Measurements from ENCODE around the gene SC5D.

SC5D gene

DNA sequence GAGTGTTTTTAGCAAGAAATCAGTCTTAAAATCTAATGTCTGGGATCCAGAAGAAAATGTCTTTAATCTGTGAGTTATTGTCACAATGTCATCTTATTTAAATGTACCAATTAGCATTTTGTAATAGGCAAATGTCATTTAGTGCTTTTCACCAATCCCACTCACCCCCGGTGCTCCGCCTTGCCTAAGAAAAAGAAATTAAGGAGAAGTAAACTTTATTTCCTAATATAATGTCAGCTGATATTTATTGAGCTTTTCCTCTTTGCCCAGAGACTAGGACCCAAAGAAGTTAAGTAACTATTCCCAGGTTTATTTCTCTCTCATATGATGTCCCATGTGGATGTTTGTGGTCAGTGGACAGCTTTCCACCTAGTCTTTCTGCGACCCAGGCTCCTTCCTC lies 16.2 kb downstream of the SC5D start:
- Histone ChIP-seq H3K27me3 (ENCODE audit: control insufficient read depth in 1 of 2, insufficient read depth in 2 of 2, low read length in 2 of 2) (no peaks in the 10 kb centered on the region), H3K4me1 (ENCODE audit: control insufficient read depth in 1 of 2, insufficient read depth in 2 of 2, low read length in 2 of 2) (no peaks in the 10 kb centered on the region), H3K27ac (ENCODE audit: low read depth, low read length) (no peak overlapping the region), H3K4me3 (ENCODE audit: low read depth in 1 of 2, low read length in 2 of 2) (no peak overlapping the region), H3K36me3 (ENCODE audit: control insufficient read depth in 1 of 2, insufficient read depth in 2 of 2, low read length in 2 of 2) (peaks cover 22 to 43% of the 10 kb centered on the region in 2 donors), H3K9me3 (ENCODE audit: control insufficient read depth in 1 of 2, low read length in 2 of 2) (no peaks in the 10 kb centered on the region), H3K9ac (ENCODE audit: low read depth in 1 of 2, low read length in 2 of 2) (no peak overlapping the region)

DNA sequence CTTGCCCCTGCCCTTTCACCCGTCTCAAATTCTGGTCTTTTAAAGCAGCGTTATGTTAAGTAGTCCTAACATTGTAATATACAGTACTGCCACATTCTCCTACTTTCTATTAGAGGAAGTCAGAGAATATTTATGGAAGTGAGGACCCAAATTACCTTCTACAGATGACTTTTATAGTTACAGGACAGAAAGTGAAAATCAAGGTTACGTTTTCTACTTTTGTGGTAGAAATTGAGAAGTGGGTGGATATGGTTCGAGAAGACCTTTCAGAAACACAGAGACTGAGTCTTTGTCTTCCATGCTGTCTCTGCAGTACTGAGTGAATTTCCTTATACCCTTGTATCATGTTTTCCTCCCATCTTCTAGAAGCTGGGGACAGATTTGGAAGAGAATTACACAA lies 17.1 kb downstream of the SC5D start:
- no peaks in the 10 kb centered on the region for H3K4me1 ChIP-seq (ENCODE audit: control insufficient read depth in 1 of 2, insufficient read depth in 2 of 2, low read length in 2 of 2)
- H3K9me3 ChIP-seq (ENCODE audit: control insufficient read depth in 1 of 2, low read length in 2 of 2), result no peaks in the 10 kb centered on the region

DNA sequence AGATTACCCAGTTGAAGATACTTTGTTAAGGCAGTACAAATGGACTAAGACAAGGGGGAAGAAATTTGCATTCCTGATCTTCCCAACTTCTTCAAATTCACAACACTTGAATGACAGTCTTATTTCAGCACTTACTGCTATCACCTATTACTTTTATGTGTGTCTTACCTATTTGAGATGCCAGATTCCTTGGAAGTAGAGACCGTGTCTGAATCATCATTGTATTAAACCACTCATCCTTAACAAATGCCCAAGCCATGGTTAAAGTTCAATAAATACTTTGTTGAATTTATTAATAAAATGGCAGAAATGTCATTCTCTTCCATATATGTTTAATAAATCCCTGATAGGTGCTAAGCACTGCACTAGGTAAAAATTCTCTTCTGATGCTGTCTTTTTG lies 18.3 kb downstream of the SC5D start:
- Histone ChIP-seq H3K4me1 (ENCODE audit: control insufficient read depth in 1 of 2, insufficient read depth in 2 of 2, low read length in 2 of 2) (no peaks in the 10 kb centered on the region), H3K36me3 (ENCODE audit: control insufficient read depth in 1 of 2, insufficient read depth in 2 of 2, low read length in 2 of 2) (peaks cover 18 to 24% of the 10 kb centered on the region in 2 donors), H3K9me3 (ENCODE audit: control insufficient read depth in 1 of 2, low read length in 2 of 2) (no peaks in the 10 kb centered on the region), H3K27me3 (ENCODE audit: control insufficient read depth in 1 of 2, insufficient read depth in 2 of 2, low read length in 2 of 2) (no peaks in the 10 kb centered on the region), H3K27ac (ENCODE audit: low read depth, low read length) (no peak overlapping the region), H3K9ac (ENCODE audit: low read depth in 1 of 2, low read length in 2 of 2) (no peak overlapping the region), H3K4me3 (ENCODE audit: low read depth in 1 of 2, low read length in 2 of 2) (no peak overlapping the region)

More for the DNA sequence above, 17.1 kb downstream of the SC5D start:
- no peak overlapping the region for H3K27ac ChIP-seq (ENCODE audit: low read depth, low read length)
- no peaks in the 10 kb centered on the region for H3K27me3 ChIP-seq (ENCODE audit: control insufficient read depth in 1 of 2, insufficient read depth in 2 of 2, low read length in 2 of 2)
- peaks cover 20 to 37% of the 10 kb centered on the region in 2 donors for H3K36me3 ChIP-seq (ENCODE audit: control insufficient read depth in 1 of 2, insufficient read depth in 2 of 2, low read length in 2 of 2)
- H3K9ac ChIP-seq (ENCODE audit: low read depth in 1 of 2, low read length in 2 of 2), result no peak overlapping the region
- H3K4me3 ChIP-seq (ENCODE audit: low read depth in 1 of 2, low read length in 2 of 2), result no peak overlapping the region

DNA sequence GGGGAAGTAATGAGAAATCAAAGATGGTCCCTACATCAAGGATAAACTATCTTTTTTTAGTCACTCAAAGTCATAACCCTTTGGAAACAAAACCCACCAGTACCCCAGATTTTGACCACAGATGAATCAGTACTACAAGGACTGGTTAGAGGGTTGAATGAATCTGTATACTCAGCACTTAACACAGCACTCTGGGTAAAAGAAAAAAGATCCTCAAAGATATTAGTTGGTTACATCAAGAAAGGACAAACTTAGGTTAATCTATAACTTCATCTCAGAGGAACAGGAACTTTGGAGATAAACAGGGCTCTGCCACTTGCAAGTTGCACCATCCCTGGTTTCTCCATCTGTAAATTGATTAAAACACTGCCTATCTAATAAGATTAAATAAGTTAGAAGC lies 18.8 kb downstream of the SC5D start:
- Histone ChIP-seq H3K9ac (ENCODE audit: low read depth in 1 of 2, low read length in 2 of 2) (no peak overlapping the region), H3K27me3 (ENCODE audit: control insufficient read depth in 1 of 2, insufficient read depth in 2 of 2, low read length in 2 of 2) (no peaks in the 10 kb centered on the region), H3K36me3 (ENCODE audit: control insufficient read depth in 1 of 2, insufficient read depth in 2 of 2, low read length in 2 of 2) (peaks cover 15 to 21% of the 10 kb centered on the region in 2 donors), H3K9me3 (ENCODE audit: control insufficient read depth in 1 of 2, low read length in 2 of 2) (no peaks in the 10 kb centered on the region), H3K4me1 (ENCODE audit: control insufficient read depth in 1 of 2, insufficient read depth in 2 of 2, low read length in 2 of 2) (no peaks in the 10 kb centered on the region), H3K27ac (ENCODE audit: low read depth, low read length) (no peak overlapping the region), H3K4me3 (ENCODE audit: low read depth in 1 of 2, low read length in 2 of 2) (no peak overlapping the region)

DNA sequence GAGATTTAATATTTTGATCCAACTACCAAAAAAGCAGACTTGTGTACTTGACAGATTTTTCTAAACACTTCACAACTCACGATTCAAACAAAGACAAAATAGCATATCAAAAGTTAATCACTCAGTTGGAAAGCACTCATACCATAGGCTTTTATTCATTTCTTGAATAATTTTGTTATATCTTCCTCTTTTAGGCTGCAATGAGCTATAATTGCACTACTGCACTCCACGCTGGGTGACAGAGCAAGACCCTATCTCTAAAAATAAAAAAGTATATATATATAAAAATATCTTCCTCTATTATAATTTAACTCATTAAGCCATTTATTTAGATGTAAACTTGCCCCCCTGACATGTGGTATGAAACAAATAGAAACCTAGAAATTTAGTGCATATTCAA lies 19.9 kb downstream of the SC5D start:
- H3K4me1 ChIP-seq (ENCODE audit: control insufficient read depth in 1 of 2, insufficient read depth in 2 of 2, low read length in 2 of 2), result no peaks in the 10 kb centered on the region
- H3K36me3 ChIP-seq (ENCODE audit: control insufficient read depth in 1 of 2, insufficient read depth in 2 of 2, low read length in 2 of 2), result peaks cover 4 to 10% of the 10 kb centered on the region in 2 donors
- H3K4me3 ChIP-seq (ENCODE audit: low read depth in 1 of 2, low read length in 2 of 2), result no peak overlapping the region
- no peak overlapping the region for H3K9ac ChIP-seq (ENCODE audit: low read depth in 1 of 2, low read length in 2 of 2)
- no peaks in the 10 kb centered on the region for H3K9me3 ChIP-seq (ENCODE audit: control insufficient read depth in 1 of 2, low read length in 2 of 2)
- no peak overlapping the region for H3K27ac ChIP-seq (ENCODE audit: low read depth, low read length)
- H3K27me3 ChIP-seq (ENCODE audit: control insufficient read depth in 1 of 2, insufficient read depth in 2 of 2, low read length in 2 of 2), result no peaks in the 10 kb centered on the region

DNA sequence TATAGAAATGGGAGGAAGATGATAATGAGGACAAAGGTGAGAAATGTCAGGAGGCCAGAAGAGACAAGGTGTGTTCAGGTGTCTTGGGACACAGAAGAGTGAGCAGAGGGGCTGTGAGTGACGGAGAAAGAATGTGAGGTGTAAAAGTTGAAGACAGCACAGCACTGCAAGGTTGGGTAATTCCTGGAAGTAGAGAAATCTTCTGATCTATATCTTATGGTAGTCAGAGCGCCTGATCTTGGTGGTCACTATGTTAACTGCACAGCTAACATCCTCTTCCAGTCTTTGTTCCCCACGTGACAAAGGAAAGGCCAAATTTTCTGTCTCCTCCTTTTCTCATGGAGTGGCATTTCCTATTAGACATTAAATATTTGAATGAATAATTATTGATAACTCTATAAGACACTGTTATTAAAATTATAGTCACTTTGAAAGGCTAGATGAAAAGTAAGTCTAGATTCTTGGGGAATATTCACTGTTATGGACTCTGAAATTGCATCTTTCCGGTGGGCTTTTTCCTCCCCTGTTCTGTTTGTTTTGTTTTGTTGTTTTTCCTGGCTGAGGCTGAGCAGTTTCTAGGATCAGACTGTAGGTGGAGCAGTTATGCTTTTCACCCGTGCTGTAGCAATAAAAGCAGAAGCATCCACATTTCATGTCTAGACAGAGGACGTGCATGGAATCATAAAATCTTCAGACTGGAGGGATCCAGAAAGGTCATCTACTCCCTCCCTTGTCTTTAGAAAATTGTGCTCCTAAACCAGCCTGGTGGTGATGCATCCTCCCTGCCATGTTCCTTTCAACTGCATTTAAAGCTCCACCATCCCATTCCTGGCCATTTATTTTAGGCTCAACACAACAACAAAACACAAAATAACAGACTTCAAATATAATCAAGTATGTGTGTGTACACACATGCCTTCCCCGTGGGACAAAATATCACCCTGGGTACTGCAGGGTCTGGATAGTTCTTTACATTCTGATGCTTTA lies 26.6 kb downstream of the SC5D start:
- Histone ChIP-seq H3K4me3 (ENCODE audit: low read depth in 1 of 2, low read length in 2 of 2) (no peak overlapping the region), H3K36me3 (ENCODE audit: control insufficient read depth in 1 of 2, insufficient read depth in 2 of 2, low read length in 2 of 2) (no peaks in the 10 kb centered on the region), H3K27ac (ENCODE audit: low read depth, low read length) (no peak overlapping the region), H3K4me1 (ENCODE audit: control insufficient read depth in 1 of 2, insufficient read depth in 2 of 2, low read length in 2 of 2) (peaks cover 0 to 5% of the 10 kb centered on the region in 2 donors), H3K9ac (ENCODE audit: low read depth in 1 of 2, low read length in 2 of 2) (no peak overlapping the region), H3K27me3 (ENCODE audit: control insufficient read depth in 1 of 2, insufficient read depth in 2 of 2, low read length in 2 of 2) (no peaks in the 10 kb centered on the region), H3K9me3 (ENCODE audit: control insufficient read depth in 1 of 2, low read length in 2 of 2) (no peaks in the 10 kb centered on the region)

DNA sequence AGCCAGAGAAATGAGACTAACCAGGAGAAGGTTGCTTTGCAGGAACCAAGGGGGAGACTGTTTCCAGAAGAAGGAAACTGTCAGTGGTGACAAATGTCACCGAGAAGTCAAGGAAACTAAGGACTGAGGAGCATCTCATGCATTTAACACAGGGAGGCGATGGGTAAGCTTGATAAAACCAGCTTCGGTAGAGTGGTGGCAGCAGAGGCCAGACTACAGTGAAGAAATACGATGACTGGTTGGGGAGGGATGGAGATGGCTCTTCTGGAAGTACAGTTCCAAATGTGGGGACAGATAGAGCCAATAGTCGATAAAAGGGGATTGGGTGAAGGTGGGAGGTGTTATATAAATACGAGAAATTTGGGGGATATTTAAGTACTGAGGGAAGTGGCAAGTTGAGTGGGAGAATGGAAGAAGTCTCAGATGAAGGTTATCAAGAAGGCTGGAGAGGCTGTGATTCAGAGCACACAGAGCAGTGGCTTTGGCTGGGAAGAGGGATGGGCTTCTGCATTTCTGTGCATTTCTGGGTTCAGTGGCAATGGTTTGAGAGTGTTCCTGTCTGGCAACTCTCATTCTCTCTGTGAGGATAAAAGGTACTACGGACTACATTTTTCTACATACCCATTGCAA lies 29.2 kb downstream of the SC5D start:
- Histone ChIP-seq H3K36me3 (ENCODE audit: control insufficient read depth in 1 of 2, insufficient read depth in 2 of 2, low read length in 2 of 2) (no peaks in the 10 kb centered on the region), H3K27ac (ENCODE audit: low read depth, low read length) (no peak overlapping the region), H3K4me1 (ENCODE audit: control insufficient read depth in 1 of 2, insufficient read depth in 2 of 2, low read length in 2 of 2) (peaks cover 0 to 5% of the 10 kb centered on the region in 2 donors), H3K9ac (ENCODE audit: low read depth in 1 of 2, low read length in 2 of 2) (no peak overlapping the region), H3K27me3 (ENCODE audit: control insufficient read depth in 1 of 2, insufficient read depth in 2 of 2, low read length in 2 of 2) (no peaks in the 10 kb centered on the region), H3K4me3 (ENCODE audit: low read depth in 1 of 2, low read length in 2 of 2) (no peak overlapping the region), H3K9me3 (ENCODE audit: control insufficient read depth in 1 of 2, low read length in 2 of 2) (no peaks in the 10 kb centered on the region)

DNA sequence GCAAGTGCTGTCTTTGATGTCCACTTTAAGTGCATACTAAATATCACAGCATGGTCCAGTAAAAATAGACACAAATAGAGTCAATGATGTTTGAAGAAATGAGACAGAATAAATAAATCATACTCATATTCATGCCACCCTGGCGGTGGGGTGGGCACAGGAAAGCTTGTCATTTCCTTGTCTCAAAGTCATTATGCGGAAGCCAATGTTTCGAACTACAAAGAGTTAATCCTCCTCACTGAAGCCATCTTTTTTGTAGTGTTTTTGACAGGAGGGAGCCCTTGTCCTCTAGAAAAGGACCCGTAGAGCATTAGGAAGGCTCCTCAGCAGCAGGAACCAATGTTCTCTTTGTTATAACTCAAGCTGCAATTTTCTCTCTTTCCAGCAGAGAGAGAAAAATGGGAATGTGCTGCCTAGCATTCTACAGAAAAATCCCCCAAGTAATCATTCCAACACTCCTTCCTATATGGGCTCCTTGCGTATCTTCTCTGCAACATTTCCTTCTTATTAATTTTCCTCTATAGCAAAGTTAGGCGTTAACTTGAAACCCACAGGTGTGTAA lies 30.6 kb downstream of the SC5D start:
- Histone ChIP-seq H3K9me3 (ENCODE audit: control insufficient read depth in 1 of 2, low read length in 2 of 2) (no peaks in the 10 kb centered on the region), H3K4me1 (ENCODE audit: control insufficient read depth in 1 of 2, insufficient read depth in 2 of 2, low read length in 2 of 2) (peaks cover 3 to 5% of the 10 kb centered on the region in 2 donors), H3K27me3 (ENCODE audit: control insufficient read depth in 1 of 2, insufficient read depth in 2 of 2, low read length in 2 of 2) (no peaks in the 10 kb centered on the region), H3K9ac (ENCODE audit: low read depth in 1 of 2, low read length in 2 of 2) (no peak overlapping the region), H3K27ac (ENCODE audit: low read depth, low read length) (no peak overlapping the region), H3K36me3 (ENCODE audit: control insufficient read depth in 1 of 2, insufficient read depth in 2 of 2, low read length in 2 of 2) (no peaks in the 10 kb centered on the region), H3K4me3 (ENCODE audit: low read depth in 1 of 2, low read length in 2 of 2) (no peak overlapping the region)

DNA sequence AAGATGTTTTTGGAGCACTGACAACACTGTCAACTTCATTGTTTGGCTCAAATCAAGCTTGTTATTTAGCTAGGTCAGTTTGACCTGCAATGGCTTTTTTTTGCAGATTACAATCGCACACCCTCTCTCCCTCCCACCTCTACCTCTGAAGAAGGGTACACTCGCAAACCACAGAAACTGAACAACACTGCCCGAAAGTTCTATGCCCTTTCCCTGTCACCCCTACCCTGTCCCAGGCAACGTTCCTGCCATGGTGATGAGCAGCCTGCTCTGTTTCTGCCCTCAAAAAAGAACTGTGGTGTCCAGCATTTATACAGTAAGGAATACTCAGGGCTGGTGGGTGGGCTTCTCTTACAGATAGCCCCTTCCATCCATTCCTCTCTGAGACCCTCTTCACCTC lies 33.7 kb downstream of the SC5D start:
- H3K36me3 ChIP-seq (ENCODE audit: control insufficient read depth in 1 of 2, insufficient read depth in 2 of 2, low read length in 2 of 2), result no peaks in the 10 kb centered on the region
- H3K27ac ChIP-seq (ENCODE audit: low read depth, low read length), result no peak overlapping the region
- H3K4me1 ChIP-seq (ENCODE audit: control insufficient read depth in 1 of 2, insufficient read depth in 2 of 2, low read length in 2 of 2), result peaks cover 8 to 10% of the 10 kb centered on the region in 2 donors
- no peaks in the 10 kb centered on the region for H3K27me3 ChIP-seq (ENCODE audit: control insufficient read depth in 1 of 2, insufficient read depth in 2 of 2, low read length in 2 of 2)
- no peaks in the 10 kb centered on the region for H3K9me3 ChIP-seq (ENCODE audit: control insufficient read depth in 1 of 2, low read length in 2 of 2)
- no peak overlapping the region for H3K9ac ChIP-seq (ENCODE audit: low read depth in 1 of 2, low read length in 2 of 2)
- no peak overlapping the region for H3K4me3 ChIP-seq (ENCODE audit: low read depth in 1 of 2, low read length in 2 of 2)

DNA sequence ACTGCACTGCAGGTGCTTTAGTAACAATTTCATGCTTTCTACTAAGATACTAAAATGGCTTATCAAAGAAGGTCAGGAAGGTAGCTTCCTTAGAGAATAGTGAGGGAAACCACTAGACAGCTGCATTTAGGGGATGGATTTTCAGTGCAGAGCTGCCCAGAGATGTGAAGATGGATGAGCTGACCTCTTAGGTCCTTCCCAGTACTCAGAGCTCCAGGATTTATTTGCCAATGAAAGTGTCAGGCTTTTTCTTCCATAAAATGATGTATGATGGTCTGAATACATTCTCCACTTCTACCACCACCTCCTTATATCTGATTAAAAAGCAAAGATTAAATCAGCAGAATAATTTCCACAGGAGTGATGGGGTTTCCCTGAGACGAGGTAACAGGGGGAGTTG lies 35.0 kb downstream of the SC5D start:
- Histone ChIP-seq H3K9me3 (ENCODE audit: control insufficient read depth in 1 of 2, low read length in 2 of 2) (no peaks in the 10 kb centered on the region), H3K27ac (ENCODE audit: low read depth, low read length) (no peak overlapping the region), H3K27me3 (ENCODE audit: control insufficient read depth in 1 of 2, insufficient read depth in 2 of 2, low read length in 2 of 2) (no peaks in the 10 kb centered on the region), H3K4me1 (ENCODE audit: control insufficient read depth in 1 of 2, insufficient read depth in 2 of 2, low read length in 2 of 2) (peaks cover 8 to 10% of the 10 kb centered on the region in 2 donors), H3K36me3 (ENCODE audit: control insufficient read depth in 1 of 2, insufficient read depth in 2 of 2, low read length in 2 of 2) (no peaks in the 10 kb centered on the region), H3K9ac (ENCODE audit: low read depth in 1 of 2, low read length in 2 of 2) (no peak overlapping the region), H3K4me3 (ENCODE audit: low read depth in 1 of 2, low read length in 2 of 2) (no peak overlapping the region)
